D341Med (cell line): Measurements from ENCODE around the gene TRIM58.

Experiments used
- DNase-seq: peaks from one replicate; pipeline ENCODE4 v3.0.0; 2012; ENCODE audit warnings: low spot score

TRIM58 gene

DNA sequence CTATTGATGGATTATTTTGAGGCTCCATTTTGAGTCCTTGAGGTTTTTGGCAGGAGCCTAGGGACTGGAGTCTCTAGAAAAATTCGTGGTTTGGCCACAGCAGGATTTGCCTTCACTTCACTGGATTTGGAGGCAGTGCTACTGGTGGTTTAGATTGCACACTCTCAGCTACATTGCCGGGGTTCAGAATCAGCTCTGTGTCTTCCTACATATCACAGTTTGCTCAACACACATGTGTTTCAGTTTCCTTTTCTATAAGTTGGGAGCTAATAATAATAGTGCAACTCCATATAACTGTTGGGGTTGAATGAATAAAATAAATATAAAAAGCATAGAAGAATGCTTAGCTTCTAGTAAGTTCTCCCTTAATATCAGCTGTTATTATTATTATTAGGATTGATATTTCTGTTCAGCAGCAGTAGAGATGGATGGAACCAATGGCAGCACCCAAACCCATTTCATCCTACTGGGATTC is 38.2 kb downstream of the TRIM58 start, which contains the start of gene OR2W3:
Gene OR2W3, plus strand, starts transcription at position 425 of the 475 bp plus-strand sequence. Its CDS starts 0 bp downstream, at position 425.
- no peak for DNase-seq

DNA sequence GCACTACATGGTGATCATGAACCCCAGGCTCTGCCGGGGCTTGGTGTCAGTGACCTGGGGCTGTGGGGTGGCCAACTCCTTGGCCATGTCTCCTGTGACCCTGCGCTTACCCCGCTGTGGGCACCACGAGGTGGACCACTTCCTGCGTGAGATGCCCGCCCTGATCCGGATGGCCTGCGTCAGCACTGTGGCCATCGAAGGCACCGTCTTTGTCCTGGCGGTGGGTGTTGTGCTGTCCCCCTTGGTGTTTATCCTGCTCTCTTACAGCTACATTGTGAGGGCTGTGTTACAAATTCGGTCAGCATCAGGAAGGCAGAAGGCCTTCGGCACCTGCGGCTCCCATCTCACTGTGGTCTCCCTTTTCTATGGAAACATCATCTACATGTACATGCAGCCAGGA is 39.0 kb downstream of the TRIM58 start:
- DNase-seq: no peak

GRCh38 chr1:247904122-247904521 is 47.1 kb downstream of the TRIM58 start:
- DNase-seq: no peak

GRCh38 chr1:247905181-247905580 is 48.2 kb downstream of the TRIM58 start:
- DNase-seq: no peak

GRCh38 chr1:247905910-247906503 is 49.0 kb downstream of the TRIM58 start:
- DNase-seq: no peak

DNA sequence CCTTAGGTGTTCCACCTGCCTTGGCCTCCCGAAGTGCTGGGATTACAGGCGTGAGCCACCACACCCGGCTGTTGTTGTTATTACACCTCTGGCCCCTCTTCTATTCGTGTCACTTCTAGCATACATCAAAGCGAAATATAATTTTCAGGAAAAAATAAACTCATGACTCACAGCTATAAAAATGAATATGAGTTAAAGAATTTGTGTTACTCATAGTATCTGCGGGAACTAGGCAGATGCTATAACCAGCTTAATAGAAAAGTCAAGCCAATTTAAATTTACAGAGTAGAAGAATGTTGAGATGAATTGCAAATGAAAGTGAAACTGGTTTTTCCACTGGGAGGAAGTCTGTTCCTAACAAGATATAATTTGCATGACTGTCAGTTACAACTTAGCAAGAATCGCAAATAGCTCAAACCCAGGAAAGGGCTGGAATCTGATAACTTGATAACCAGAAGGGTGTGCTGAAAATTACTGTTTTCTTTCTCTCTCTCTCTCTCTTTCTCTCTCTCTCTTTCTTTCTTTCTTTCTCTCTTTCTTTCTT is 49.6 kb downstream of the TRIM58 start:
- no peak for DNase-seq

DNA sequence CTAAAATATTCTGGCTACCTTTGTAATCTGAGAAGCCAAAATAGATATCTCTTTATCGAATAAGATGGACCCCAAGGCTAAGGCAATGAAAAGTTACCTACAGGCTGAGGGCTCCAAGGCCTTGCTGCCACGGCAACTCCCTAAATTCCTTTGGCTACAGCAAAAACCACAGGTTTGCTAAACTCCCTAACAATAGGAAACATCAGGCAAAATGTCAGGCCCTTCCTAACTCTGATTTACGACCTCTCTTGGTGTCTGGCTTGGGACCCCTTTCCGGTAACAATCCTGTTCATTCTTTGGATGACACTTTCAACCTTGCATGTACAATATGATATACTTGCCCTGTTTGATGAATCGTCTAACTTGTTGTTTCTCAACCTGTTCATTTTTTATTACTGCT is 51.8 kb downstream of the TRIM58 start:
- DNase-seq: no peak

DNA sequence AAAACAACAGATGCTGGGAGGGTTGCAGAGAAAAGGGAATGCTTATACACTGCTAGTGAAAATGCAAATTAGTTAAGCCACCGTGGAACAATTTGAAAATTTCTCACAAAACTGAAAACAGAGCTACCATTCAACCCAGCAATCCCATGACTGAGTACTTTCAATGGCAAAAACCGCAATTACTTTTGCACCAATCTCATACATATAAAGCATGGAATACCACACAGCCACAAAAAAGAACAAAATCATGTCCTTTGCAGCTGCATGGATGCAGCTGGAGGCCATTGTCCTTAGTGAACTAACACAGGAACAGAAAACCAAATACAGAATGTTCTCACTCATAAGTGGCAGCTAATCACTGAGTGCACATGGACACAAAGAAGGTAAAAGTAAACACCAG is 56.8 kb downstream of the TRIM58 start:
- no peak for DNase-seq

DNA sequence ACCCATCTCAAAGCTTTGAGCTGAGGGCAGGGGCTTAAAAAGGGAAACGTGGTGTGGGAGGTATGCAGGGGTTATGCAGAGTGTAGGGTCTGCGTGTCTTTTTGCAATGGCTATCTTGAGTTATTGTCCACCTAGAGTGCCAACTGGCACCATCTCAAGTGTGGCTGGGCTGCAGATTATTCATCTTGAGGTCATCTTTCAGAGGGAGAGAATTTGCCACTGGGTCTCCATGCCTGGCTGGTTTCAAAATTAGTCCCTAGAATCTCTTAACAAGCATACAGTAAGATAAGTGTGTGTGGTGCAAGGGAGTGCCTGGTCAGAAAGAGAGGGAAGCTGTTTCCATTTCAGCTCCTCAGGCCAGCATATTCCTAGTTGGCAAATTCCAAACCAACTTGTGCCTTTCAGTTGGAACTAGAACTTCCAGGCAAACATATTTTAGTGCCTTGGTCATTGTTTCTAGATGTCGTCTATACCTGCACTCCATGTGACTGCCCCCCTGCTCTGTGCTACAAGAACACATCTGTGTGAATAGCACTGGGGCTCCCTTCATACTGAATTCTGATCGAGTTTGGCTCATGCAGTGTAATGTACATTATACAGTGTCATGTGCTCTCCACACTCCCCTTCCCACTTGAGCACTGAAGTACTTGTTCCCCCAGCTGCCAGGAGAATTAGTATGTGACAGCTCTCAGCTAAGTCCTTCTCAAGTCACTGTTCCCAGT is 58.1 kb downstream of the TRIM58 start:
- no peak for DNase-seq

GRCh38 chr1:247919952-247920351 is 63.0 kb downstream of the TRIM58 start, which contains the start of gene OR2T8:
OR2T8 (plus strand) TSS chr1:247920252; CDS start chr1:247921018, 766 bp downstream.
- no peak for DNase-seq

DNA sequence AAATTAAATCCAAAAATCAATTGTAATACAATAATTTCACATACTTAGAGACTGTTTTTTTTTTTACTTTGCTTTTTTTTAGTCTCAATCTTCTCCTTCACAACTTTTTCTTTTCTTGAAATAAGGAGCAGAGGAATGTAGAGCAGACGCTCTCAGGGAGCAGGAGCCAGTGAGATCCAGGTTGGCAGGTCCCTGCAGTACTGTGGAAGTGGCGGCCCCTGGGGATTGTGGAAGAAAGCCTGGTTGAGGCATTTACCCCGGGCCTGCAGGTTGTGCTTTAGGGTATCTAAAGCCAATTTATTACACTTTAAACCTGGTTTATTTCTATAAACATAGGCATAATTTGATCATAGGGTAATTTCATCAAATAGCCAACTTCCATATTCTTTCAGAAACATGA is 67.0 kb downstream of the TRIM58 start:
- no peak for DNase-seq

DNA sequence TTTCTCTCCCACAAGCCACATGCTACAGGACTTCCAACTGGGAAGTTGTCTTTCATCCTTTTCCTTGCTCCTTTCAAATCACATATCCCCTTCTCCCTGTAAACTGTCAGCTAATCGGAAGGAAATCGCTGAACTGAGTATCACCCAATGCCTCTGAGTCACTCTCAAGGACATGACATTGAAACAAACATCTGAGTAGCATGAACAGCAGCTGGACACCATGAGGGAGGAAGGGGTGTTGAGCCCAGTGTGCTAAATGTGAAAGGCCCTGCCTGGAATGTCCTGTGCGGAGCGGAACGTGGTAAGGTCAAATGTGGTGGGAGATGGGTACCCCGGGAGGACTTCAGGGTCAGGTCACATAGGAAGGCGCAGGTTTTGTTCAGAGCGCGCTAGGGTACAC is 67.9 kb downstream of the TRIM58 start, which contains the start of gene OR2AJ1:
Gene OR2AJ1, plus strand, starts transcription at position 22 of the 400 bp plus-strand sequence. CDS start 8,880 bp downstream, outside the sequence.
- DNase-seq: no peak
